Natural killer cell (primary cell): ENCODE measurements around the gene UNC13D. TPM values are rescaled to one million over a fixed set of nuclear protein-coding genes. Genes with fewer than 3 reads are reported as not detected.

Experiments used
- ATAC-seq, 3 donors: fragments of 150-1000 bp in 2 of 3; fragments of 200-7000 bp in 1 of 3; cut with Tn5 transposase; 1 replicate in 1 of 3; 2 replicates in 2 of 3; pipeline ENCODE4 v1.10.0; 2021; ENCODE audit warnings: mild to moderate bottlenecking in 2 of 3, moderate library complexity in 2 of 3
- DNase-seq, 2 donors: peaks; one replicate each; pipeline versions ENCODE4 v3.0.0 to v3.0.0-alpha.2; 2013 to 2021; ENCODE audit warnings: mixed read lengths in 1 of 2
- H3K27ac ChIP-seq: one replicate; pipeline ENCODE4 v1.5.1; 2013; ENCODE audit warnings: mild to moderate bottlenecking, low read length
- H3K27me3 ChIP-seq: one replicate; pipeline ENCODE4 v1.6.1; 2013; ENCODE audit warnings: low read length; ENCODE audit not compliant: control insufficient read depth, insufficient read depth
- H3K36me3 ChIP-seq: one replicate; pipeline ENCODE4 v1.6.1; 2013; ENCODE audit warnings: low read length; ENCODE audit not compliant: control insufficient read depth, insufficient read depth
- H3K4me1 ChIP-seq: one replicate; pipeline ENCODE4 v1.6.1; 2013; ENCODE audit warnings: low read length; ENCODE audit not compliant: control insufficient read depth, insufficient read depth
- H3K4me3 ChIP-seq: one replicate; pipeline ENCODE4 v1.5.1; 2013; ENCODE audit warnings: low read length
- H3K9me3 ChIP-seq: one replicate; pipeline ENCODE4 v1.6.1; 2013; ENCODE audit warnings: low read length; ENCODE audit not compliant: control insufficient read depth, insufficient read depth
- H3K27ac Mint-ChIP-seq, 2 donors: one replicate each; pipeline ENCODE4 v1.8.0; 2022; ENCODE audit warnings: mild to moderate bottlenecking in 2 of 2, mixed read lengths in 2 of 2, moderate library complexity in 1 of 2
- H3K27me3 Mint-ChIP-seq, 2 donors: one replicate each; pipeline ENCODE4 v1.8.0; 2022; ENCODE audit warnings: low read depth in 2 of 2, mixed read lengths in 2 of 2
- H3K36me3 Mint-ChIP-seq: one replicate; pipeline ENCODE4 v1.8.0; 2022; ENCODE audit warnings: mixed read lengths
- H3K4me1 Mint-ChIP-seq, 2 donors: one replicate each; pipeline ENCODE4 v1.8.0; 2022; ENCODE audit warnings: mixed read lengths in 2 of 2
- H3K4me3 Mint-ChIP-seq: one replicate; pipeline ENCODE4 v1.8.0; 2022; ENCODE audit warnings: mild to moderate bottlenecking, moderate library complexity, mixed read lengths
- H3K9me3 Mint-ChIP-seq, 2 donors: one replicate each; pipeline ENCODE4 v1.8.0; 2022; ENCODE audit warnings: mixed read lengths in 2 of 2
- WGBS: methylation state at CpG from one replicate; pipeline ENCODE4 v1.1.7; 2013; ENCODE audit warnings: missing lambda C conversion rate; ENCODE audit not compliant: insufficient coverage; 5-methylcytosine and 5-hydroxymethylcytosine counted together
- intact Hi-C: fragments of 100-400 bp; cut with micrococcal nuclease; formaldehyde crosslinking; loops from one replicate; pipeline ENCODE4 v1.14.2; 2022
- total RNA-seq, 4 donors: library from RNA; stranded (reverse); fragments of 120-200 nt in 1 of 4; gene quantifications; one replicate each; pipeline versions ENCODE4 v1.2.3 to v1.2.4, GENCODE V29; 2013 to 2022
- TF ChIP-seq, protein P1 (sequence below): fragments of 200-600 bp; IDR thresholded peaks from one replicate; pipeline ENCODE4 v1.8.0; 2022; ENCODE audit warnings: antibody characterized with exemption

The UNC13D gene
- total RNA-seq, 3 donors from 2014 or later (not counting 1 experiment from before 2014, with no cell fraction given): 269 to 279 (median 277) TPM

DNA sequence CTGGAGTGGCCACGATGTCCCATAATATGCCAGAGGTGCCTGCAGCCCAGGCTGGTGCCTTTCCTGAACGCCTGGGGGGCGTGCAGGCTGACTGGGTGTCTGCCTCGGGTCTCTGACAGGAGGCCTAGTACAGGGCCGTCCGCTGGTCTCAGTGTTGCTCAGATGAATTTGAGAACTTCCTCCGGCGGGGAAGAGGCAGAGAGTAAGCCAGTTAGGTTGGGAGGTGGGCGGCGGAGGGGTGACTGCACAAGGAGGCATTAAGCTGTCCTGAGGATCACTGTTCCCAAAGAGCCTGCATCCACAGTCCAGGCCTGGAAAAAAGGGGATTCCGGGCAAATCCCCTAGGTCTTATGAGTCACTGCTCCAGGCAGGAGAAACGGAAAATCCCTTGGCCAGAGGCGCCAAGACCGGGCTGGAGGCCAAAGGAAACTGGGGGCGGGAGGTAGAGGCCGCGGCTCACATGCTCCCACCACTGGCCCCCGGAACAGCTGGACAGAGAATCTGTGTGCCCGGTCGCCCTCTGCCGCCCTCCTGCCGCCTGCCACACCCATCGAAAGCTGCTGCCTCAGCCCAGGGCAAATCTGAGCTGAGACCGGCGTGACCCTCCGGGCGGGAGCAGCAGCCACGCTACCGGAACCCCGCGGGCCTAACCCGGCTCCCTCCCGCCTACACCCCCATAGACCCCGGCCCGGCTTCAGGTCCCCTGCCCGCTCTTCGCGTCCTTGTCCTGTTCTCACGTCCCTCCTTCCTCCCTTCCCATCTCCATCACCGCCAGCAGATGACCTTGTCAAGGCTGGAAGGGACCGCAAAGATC lies 32.9 kb upstream of the UNC13D start:
- peaks cover 42% of the 10 kb centered on the region for H3K4me1 ChIP-seq
- ATAC-seq: peak in 2 of 3 donors; percentile 14 to 18
- peak overlapping the region; percentile 58 for H3K27ac ChIP-seq
- no peaks in the 10 kb centered on the region for H3K9me3 Mint-ChIP-seq
- TF ChIP-seq, protein P1, sequence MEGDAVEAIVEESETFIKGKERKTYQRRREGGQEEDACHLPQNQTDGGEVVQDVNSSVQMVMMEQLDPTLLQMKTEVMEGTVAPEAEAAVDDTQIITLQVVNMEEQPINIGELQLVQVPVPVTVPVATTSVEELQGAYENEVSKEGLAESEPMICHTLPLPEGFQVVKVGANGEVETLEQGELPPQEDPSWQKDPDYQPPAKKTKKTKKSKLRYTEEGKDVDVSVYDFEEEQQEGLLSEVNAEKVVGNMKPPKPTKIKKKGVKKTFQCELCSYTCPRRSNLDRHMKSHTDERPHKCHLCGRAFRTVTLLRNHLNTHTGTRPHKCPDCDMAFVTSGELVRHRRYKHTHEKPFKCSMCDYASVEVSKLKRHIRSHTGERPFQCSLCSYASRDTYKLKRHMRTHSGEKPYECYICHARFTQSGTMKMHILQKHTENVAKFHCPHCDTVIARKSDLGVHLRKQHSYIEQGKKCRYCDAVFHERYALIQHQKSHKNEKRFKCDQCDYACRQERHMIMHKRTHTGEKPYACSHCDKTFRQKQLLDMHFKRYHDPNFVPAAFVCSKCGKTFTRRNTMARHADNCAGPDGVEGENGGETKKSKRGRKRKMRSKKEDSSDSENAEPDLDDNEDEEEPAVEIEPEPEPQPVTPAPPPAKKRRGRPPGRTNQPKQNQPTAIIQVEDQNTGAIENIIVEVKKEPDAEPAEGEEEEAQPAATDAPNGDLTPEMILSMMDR: no peak
- no peaks in the 10 kb centered on the region for H3K9me3 ChIP-seq
- WGBS: 20% methylated on average over 41 of the region's 41 CpGs
- H3K36me3 ChIP-seq: no peaks in the 10 kb centered on the region
- DNase-seq: peak in 1 of 2 donors; percentile 48
- H3K36me3 Mint-ChIP-seq: no peaks in the 10 kb centered on the region
- peak overlapping the region; percentile 46 for H3K4me3 ChIP-seq
- peak overlapping the region; percentile 87 for H3K4me3 Mint-ChIP-seq
- peaks cover 17% of the 10 kb centered on the region for H3K27me3 ChIP-seq
- H3K4me1 Mint-ChIP-seq: peaks cover 18 to 22% of the 10 kb centered on the region in 2 donors
- intact Hi-C loops: no loop called here
- H3K27me3 Mint-ChIP-seq: peaks cover 0 to 18% of the 10 kb centered on the region in 2 donors
- H3K27ac Mint-ChIP-seq: peak overlapping the region in 1 of 2 donors; percentile 83

DNA sequence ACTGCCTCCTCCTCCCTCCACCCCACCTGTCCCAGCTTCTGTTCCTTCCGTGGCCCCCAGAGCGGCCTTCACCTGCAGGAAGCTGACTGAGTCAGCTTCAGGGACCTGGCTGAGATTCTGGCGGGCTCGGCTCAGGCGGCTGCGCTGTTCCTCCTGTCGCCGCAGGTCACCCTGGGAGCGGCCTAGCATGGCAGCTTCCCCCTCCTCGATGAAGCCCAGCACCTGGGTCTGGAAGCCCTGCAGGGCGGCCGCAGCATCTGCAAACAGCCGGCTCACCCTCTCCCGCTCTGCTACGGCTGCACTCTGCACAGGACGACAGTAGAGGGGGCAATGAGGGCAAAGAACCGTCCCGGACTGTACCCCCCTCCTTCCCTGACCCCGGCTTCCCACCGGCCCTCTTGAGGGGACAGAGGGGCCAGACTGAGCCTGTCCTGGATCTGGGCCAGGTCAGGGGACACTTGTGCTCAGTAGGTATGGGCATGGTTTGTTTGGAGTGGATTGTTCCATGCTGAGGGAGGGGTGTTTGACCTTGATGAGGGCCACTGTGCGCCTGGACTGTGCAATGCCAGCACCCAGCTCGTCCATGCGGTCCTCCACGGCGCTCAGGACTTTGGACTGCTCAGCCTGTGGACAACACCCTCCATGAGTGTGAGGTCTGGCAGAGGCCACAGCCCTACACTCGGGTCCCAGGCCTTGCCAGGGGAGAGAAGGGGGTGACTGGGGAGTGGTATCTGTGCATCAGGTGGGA lies 32.2 kb upstream of the UNC13D start:
- peak in 1 of 2 donors; percentile 81 for DNase-seq
- H3K36me3 Mint-ChIP-seq: no peaks in the 10 kb centered on the region
- peaks cover 0 to 18% of the 10 kb centered on the region in 2 donors for H3K27me3 Mint-ChIP-seq
- WGBS: 21% methylated on average over 26 of the region's 26 CpGs
- intact Hi-C loops: no loop called here
- ATAC-seq: peak; percentile 18 to 26 (median 21)
- peaks cover 18 to 22% of the 10 kb centered on the region in 2 donors for H3K4me1 Mint-ChIP-seq
- no peaks in the 10 kb centered on the region for H3K36me3 ChIP-seq
- H3K4me3 ChIP-seq: peak overlapping the region; percentile 46
- peaks cover 42% of the 10 kb centered on the region for H3K4me1 ChIP-seq
- TF ChIP-seq, protein P1: no peak
- H3K9me3 ChIP-seq: no peaks in the 10 kb centered on the region
- peak overlapping the region; percentile 58 for H3K27ac ChIP-seq
- peaks cover 17% of the 10 kb centered on the region for H3K27me3 ChIP-seq
- H3K27ac Mint-ChIP-seq: peak overlapping the region in 1 of 2 donors; percentile 83
- H3K4me3 Mint-ChIP-seq: peak overlapping the region; percentile 87
- no peaks in the 10 kb centered on the region for H3K9me3 Mint-ChIP-seq

DNA sequence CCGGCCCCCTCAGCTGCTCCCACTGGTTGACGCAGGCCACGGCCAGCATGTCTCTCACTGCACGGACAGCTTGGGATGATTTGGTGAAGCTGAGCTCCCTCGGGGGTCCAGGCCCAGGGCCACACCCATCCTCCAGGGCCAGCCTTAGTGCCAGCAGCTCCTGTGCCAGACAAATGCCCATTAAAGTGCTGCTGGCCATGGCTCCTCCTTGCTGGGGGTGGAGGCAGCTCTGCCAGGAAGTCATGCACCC lies 31.7 kb upstream of the UNC13D start:
- Histone ChIP-seq H3K36me3 (no peaks in the 10 kb centered on the region), H3K27ac (peak overlapping the region; percentile 58), H3K4me1 (peaks cover 42% of the 10 kb centered on the region), H3K4me3 (peak overlapping the region; percentile 46), H3K9me3 (no peaks in the 10 kb centered on the region), H3K27me3 (peaks cover 17% of the 10 kb centered on the region)
- WGBS: 51% methylated on average over 5 of the region's 5 CpGs
- intact Hi-C loops: no loop called here
- no peaks in the 10 kb centered on the region for H3K36me3 Mint-ChIP-seq
- no peaks in the 10 kb centered on the region for H3K9me3 Mint-ChIP-seq
- peaks cover 0 to 16% of the 10 kb centered on the region in 2 donors for H3K27me3 Mint-ChIP-seq
- no peak for ATAC-seq
- peaks cover 18 to 22% of the 10 kb centered on the region in 2 donors for H3K4me1 Mint-ChIP-seq
- TF ChIP-seq, protein P1: no peak
- DNase-seq: no peak
- peak overlapping the region in 1 of 2 donors; percentile 83 for H3K27ac Mint-ChIP-seq
- peak overlapping the region; percentile 87 for H3K4me3 Mint-ChIP-seq
